ENCODE measurements around the gene FLAD1.

The FLAD1 gene

DNA sequence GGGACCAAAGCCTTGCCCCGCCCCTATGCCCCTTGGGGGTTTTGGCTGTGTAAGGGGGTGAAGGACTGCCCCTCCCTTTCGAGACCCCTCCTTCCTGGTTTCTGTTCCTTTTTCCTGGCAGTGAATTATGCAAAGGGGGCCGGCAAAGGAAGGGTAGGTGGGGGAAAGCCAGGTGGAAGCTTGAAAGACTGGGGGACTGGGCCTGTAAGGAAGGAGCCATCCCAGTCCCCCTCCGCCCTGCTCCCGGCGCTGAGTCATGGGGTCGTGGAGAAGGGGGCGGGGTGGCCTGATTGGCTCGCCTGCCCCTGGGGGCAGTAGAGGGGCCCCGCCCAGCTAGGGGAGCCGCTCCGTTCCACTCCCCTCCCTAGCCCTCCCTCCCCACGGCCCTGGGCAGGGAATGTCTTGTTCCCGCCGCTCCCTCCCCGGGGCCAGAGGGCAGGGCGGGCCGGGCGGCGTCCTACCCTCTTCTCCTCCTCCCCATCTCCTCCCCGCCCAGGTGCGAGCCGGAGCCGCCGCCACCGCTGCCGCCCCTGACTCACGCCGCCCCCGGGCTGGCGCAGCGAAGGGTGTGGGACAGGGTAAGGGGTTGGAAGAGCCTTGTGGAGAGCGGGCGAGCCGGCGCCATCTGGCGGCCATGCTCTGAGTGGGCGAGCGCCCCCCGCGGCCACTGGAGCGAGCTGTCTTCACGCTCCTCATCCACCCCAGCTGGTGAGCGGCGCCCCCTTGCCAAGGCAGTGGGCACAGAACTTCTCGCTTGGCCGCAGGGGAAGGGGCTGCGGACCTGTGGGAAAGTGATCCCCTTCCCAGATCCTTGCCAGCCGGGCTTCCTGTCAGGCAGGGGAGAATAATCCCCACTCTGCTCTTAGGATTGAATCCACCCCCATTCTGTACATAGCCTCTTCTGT lies 34.1 kb downstream of the FLAD1 start:
- Histone ChIP-seq H3K27ac (ENCODE audit: low read length) (peak overlapping the region; percentile 45), H3K9ac (ENCODE audit: low read depth, low read length) (peak overlapping the region; percentile 72; the same call in 1 of the 2 replicates), H3K4me3 (ENCODE audit: low read length) (peak overlapping the region; percentile 59; the same call in 1 of the 2 replicates), H3K9me3 (ENCODE audit: insufficient read depth, low read depth, low read length) (no peaks in the 10 kb centered on the region), H3K27me3 (ENCODE audit: insufficient read depth, low read length) (no peaks in the 10 kb centered on the region), H3K36me3 (ENCODE audit: insufficient read depth, low read depth, low read length) (peaks cover 29% of the 10 kb centered on the region), H3K4me1 (ENCODE audit: insufficient read depth, low read length) (peaks cover 13% of the 10 kb centered on the region; the same call in 1 of the 2 replicates)

DNA sequence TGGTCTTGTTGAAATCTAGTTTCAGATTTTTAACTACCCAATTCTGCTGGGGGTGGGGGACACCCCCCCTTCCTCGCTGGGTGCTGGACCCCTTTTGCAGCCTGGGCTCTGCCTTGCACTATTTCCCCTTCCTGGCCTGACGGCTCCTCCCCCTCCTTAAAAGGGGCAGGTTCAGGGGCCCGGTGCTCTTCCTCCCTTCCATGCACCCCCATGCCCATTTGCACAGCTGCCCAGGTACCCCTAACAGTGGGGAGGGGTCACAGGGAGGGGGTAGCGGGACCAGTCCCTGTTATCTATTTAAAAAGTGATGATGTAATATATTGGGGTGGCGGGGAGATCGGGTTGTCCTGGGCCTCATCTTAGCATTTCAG lies 34.8 kb downstream of the FLAD1 start:
- Histone ChIP-seq H3K36me3 (ENCODE audit: insufficient read depth, low read depth, low read length) (peaks cover 29% of the 10 kb centered on the region), H3K4me1 (ENCODE audit: insufficient read depth, low read length) (peaks cover 9% of the 10 kb centered on the region; the same call in 1 of the 2 replicates), H3K27me3 (ENCODE audit: insufficient read depth, low read length) (no peaks in the 10 kb centered on the region), H3K4me3 (ENCODE audit: low read length) (peak overlapping the region; percentile 59; the same call in 1 of the 2 replicates), H3K27ac (ENCODE audit: low read length) (no peak overlapping the region), H3K9me3 (ENCODE audit: insufficient read depth, low read depth, low read length) (no peaks in the 10 kb centered on the region), H3K9ac (ENCODE audit: low read depth, low read length) (peak overlapping the region; percentile 45; the same call in 1 of the 2 replicates)

DNA sequence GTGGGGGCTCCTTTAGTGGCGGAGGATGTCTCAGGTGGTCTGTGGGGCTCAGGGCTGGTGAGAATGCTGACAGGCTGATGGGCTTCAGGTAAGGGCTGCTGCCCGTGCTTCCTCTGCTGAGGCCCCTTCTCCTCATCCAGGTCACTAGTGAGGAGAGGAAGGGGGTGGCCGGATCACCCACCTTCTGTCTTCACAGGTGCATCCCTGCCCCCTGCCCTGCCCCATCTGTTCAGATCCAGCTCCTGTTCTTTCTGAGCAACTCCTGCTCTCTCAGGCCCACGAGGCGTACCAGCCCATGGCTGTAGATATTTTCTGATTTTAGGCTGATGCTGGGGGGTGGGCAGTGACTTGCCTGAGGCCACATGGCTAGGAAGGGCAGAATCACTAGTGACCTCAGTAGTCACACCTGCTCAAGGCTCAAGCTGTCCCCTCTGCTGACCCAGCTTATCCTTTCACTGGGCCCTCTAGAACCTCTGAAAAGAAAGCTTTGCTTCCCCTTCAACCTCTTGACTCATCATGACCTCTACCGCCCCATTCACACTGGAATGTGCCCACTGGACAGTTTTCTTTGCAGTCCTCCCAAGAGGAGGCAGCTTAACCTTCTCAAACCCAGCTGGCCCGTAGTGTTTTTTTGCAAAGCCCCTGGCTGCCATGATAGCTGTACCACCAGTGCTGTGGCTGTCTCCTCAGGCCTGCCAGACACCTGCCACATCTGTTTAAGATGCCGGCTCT lies 35.6 kb downstream of the FLAD1 start:
- peaks cover 9% of the 10 kb centered on the region; the same call in 1 of the 2 replicates for H3K4me1 ChIP-seq (ENCODE audit: insufficient read depth, low read length)
- no peak overlapping the region for H3K27ac ChIP-seq (ENCODE audit: low read length)

DNA sequence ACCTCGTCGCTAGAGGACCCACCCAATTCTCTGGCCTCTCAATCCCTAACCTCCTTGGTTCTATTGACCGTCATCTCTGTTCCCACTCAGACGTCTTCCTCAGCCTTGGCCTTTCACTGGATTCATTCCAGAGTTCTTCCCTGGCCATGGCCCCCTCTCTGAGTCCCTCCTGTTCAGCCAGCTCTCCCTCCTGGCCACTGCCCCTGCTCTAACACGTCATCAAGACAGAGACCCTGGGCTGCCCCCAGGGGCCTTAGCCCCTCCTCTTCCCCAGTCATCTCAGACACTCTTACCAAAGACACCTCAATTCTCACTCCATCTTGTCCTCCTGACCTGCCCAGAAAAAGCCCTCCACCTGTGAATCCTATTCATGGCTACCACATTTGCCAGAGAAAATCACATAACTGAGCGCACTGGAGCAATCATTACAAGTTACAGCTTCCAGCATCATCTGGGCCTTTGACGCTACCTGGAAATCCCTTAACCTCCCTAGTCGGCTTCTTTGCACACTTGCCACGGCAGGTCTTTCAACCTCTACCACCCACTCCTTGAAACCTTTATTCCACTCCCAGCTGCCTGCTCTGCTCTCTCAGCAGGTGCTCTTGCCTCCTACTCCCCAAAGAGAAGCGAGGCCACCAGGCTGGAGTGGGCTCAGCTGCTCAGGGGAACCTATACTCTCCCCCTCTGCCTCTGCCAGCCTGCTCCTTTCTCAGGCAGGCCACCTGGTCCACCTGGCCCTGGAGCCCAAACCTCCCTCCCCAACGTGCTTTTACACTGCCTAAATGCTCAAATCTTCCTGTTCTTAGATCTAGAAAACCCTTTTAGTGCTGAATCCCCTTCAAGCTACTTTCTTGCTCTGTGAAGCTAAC lies 36.5 kb downstream of the FLAD1 start:
- peaks cover 9% of the 10 kb centered on the region; the same call in 1 of the 2 replicates for H3K4me1 ChIP-seq (ENCODE audit: insufficient read depth, low read length)
- H3K27ac ChIP-seq (ENCODE audit: low read length): no peak overlapping the region
- H3K27me3 ChIP-seq (ENCODE audit: insufficient read depth, low read length): no peaks in the 10 kb centered on the region
- no peak overlapping the region for H3K9ac ChIP-seq (ENCODE audit: low read depth, low read length)
- no peak overlapping the region for H3K4me3 ChIP-seq (ENCODE audit: low read length)
- no peaks in the 10 kb centered on the region for H3K9me3 ChIP-seq (ENCODE audit: insufficient read depth, low read depth, low read length)
- peaks cover 20% of the 10 kb centered on the region; the same call in 1 of the 2 replicates for H3K36me3 ChIP-seq (ENCODE audit: insufficient read depth, low read depth, low read length)

More for the DNA sequence above, 35.6 kb downstream of the FLAD1 start:
- no peak overlapping the region for H3K9ac ChIP-seq (ENCODE audit: low read depth, low read length)
- peaks cover 28% of the 10 kb centered on the region for H3K36me3 ChIP-seq (ENCODE audit: insufficient read depth, low read depth, low read length)
- H3K4me3 ChIP-seq (ENCODE audit: low read length): no peak overlapping the region
- H3K27me3 ChIP-seq (ENCODE audit: insufficient read depth, low read length): no peaks in the 10 kb centered on the region
- H3K9me3 ChIP-seq (ENCODE audit: insufficient read depth, low read depth, low read length): no peaks in the 10 kb centered on the region

DNA sequence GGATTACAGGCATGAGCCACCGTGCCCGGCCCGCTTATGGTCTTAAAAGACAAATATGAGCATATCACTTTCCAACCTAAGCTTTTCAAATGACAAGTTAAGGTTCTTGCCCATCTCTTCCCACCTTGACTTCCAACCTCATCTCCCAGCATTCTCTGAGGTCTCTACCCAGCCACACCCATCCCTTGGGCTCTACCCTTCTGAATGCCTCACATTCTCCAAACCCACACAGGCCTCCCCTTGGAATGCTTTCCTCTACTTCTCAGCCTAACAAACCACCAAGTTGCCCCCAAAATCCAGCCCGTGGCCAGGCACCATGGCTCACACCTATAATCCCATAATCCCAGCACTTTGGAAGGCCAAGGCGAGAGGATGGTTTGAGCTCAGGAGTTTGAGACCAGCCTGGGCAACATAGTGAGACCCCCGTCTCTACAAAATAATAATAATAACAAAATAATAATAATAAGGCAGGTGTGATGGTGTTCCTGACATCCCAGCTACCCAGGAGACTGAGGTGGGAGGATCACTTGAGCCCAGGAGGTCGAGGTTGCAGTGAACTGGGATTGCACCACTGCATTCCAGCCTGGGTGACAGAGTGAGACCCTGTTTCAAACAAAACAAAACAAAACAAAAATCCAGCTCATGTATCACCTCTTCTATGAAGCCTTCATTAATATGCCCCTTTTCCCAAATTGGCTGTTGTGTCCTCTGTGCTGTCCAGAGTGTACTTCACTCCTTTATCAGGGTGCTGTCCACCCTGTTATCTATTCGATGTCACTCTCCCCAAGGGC lies 39.2 kb downstream of the FLAD1 start:
- H3K4me1 ChIP-seq (ENCODE audit: insufficient read depth, low read length): peaks cover 4% of the 10 kb centered on the region; the same call in 1 of the 2 replicates

DNA sequence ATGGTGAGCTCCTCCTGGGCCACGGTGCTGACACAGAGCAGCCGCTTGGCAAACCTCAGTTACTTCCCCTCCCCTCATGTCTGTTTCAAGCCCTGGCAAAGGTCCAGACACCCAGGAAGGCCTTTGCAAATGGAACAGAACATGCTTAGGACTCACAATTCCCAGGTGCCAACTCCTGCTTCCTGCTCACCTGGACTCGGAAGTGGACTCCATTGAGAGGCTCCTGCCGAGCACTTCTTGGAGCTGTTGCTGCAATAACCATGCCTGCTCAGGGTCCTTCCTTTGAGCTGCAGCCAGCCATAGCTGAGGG lies 39.7 kb downstream of the FLAD1 start:
- H3K4me1 ChIP-seq (ENCODE audit: insufficient read depth, low read length): peaks cover 2% of the 10 kb centered on the region; the same call in 1 of the 2 replicates

More for the DNA sequence above, 39.2 kb downstream of the FLAD1 start:
- H3K27me3 ChIP-seq (ENCODE audit: insufficient read depth, low read length): no peaks in the 10 kb centered on the region
- H3K9me3 ChIP-seq (ENCODE audit: insufficient read depth, low read depth, low read length): no peaks in the 10 kb centered on the region
- no peak overlapping the region for H3K4me3 ChIP-seq (ENCODE audit: low read length)
- no peak overlapping the region for H3K9ac ChIP-seq (ENCODE audit: low read depth, low read length)
- no peaks in the 10 kb centered on the region for H3K36me3 ChIP-seq (ENCODE audit: insufficient read depth, low read depth, low read length)
- no peak overlapping the region for H3K27ac ChIP-seq (ENCODE audit: low read length)

GRCh38 chr1:155023627-155024026 lies 40.5 kb downstream of the FLAD1 start:
- H3K27me3 ChIP-seq (ENCODE audit: insufficient read depth, low read length): no peaks in the 10 kb centered on the region
- no peaks in the 10 kb centered on the region for H3K4me1 ChIP-seq (ENCODE audit: insufficient read depth, low read length)
- no peak overlapping the region for H3K4me3 ChIP-seq (ENCODE audit: low read length)
- H3K36me3 ChIP-seq (ENCODE audit: insufficient read depth, low read depth, low read length): no peaks in the 10 kb centered on the region
- H3K27ac ChIP-seq (ENCODE audit: low read length): no peak overlapping the region
- no peaks in the 10 kb centered on the region for H3K9me3 ChIP-seq (ENCODE audit: insufficient read depth, low read depth, low read length)
- no peak overlapping the region for H3K9ac ChIP-seq (ENCODE audit: low read depth, low read length)

More for the DNA sequence above, 39.7 kb downstream of the FLAD1 start:
- no peaks in the 10 kb centered on the region for H3K36me3 ChIP-seq (ENCODE audit: insufficient read depth, low read depth, low read length)
- H3K27ac ChIP-seq (ENCODE audit: low read length): no peak overlapping the region
- no peaks in the 10 kb centered on the region for H3K9me3 ChIP-seq (ENCODE audit: insufficient read depth, low read depth, low read length)
- H3K27me3 ChIP-seq (ENCODE audit: insufficient read depth, low read length): no peaks in the 10 kb centered on the region
- no peak overlapping the region for H3K9ac ChIP-seq (ENCODE audit: low read depth, low read length)
- no peak overlapping the region for H3K4me3 ChIP-seq (ENCODE audit: low read length)

- Histone ChIP-seq H3K4me1 (ENCODE audit: insufficient read depth, low read length) (no peaks in the 10 kb centered on the region), H3K27me3 (ENCODE audit: insufficient read depth, low read length) (no peaks in the 10 kb centered on the region), H3K9me3 (ENCODE audit: insufficient read depth, low read depth, low read length) (no peaks in the 10 kb centered on the region), H3K4me3 (ENCODE audit: low read length) (no peak overlapping the region), H3K36me3 (ENCODE audit: insufficient read depth, low read depth, low read length) (no peaks in the 10 kb centered on the region), H3K9ac (ENCODE audit: low read depth, low read length) (no peak overlapping the region), H3K27ac (ENCODE audit: low read length) (no peak overlapping the region)
Observed at GRCh38 chr1:155024315-155024714, 41.2 kb downstream of the FLAD1 start.

DNA sequence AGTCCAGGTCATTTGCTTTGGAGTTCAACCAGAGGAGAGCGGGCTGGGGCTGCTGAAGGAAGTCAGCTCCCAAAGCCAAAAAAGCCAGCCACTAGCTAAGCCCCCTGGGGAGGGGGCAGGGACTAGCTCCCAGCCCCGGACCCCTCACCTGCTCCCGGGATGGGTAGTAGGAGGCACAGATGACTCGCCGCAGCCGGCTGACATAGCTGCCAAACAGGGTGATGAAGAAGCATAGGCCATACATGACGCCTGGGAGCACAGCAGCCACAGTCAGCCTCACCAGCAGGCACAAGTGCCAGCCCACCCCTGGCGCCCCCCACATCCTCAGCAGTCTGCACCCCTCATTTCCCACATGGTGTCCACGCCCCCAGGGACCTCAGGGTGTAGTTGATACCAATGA lies 43.0 kb downstream of the FLAD1 start:
- Histone ChIP-seq H3K27ac (ENCODE audit: low read length) (no peak overlapping the region), H3K36me3 (ENCODE audit: insufficient read depth, low read depth, low read length) (no peaks in the 10 kb centered on the region), H3K9ac (ENCODE audit: low read depth, low read length) (no peak overlapping the region), H3K4me1 (ENCODE audit: insufficient read depth, low read length) (no peaks in the 10 kb centered on the region), H3K27me3 (ENCODE audit: insufficient read depth, low read length) (no peaks in the 10 kb centered on the region), H3K9me3 (ENCODE audit: insufficient read depth, low read depth, low read length) (no peaks in the 10 kb centered on the region), H3K4me3 (ENCODE audit: low read length) (no peak overlapping the region)

DNA sequence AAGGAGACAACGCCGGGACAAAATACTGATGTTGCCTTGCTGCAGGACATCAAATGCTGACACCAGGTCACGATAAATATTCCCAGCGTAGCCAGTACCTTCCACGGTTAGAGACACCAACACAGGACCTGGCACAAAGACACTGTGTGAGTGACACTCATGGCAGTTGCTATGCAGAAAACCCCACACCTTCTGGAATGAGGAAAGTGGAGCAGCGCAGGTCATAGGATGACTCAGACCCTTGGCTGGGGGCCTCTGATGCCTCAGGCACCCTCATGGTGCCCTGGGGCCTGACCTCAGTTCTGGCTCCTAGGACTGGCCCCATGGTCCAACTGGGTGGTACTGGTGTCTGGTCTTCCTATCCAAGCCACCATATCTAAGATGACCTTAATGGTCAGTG lies 43.4 kb downstream of the FLAD1 start:
- no peaks in the 10 kb centered on the region for H3K9me3 ChIP-seq (ENCODE audit: insufficient read depth, low read depth, low read length)
- no peak overlapping the region for H3K9ac ChIP-seq (ENCODE audit: low read depth, low read length)
- no peak overlapping the region for H3K4me3 ChIP-seq (ENCODE audit: low read length)
- no peaks in the 10 kb centered on the region for H3K4me1 ChIP-seq (ENCODE audit: insufficient read depth, low read length)
- H3K36me3 ChIP-seq (ENCODE audit: insufficient read depth, low read depth, low read length): no peaks in the 10 kb centered on the region
- no peak overlapping the region for H3K27ac ChIP-seq (ENCODE audit: low read length)
- H3K27me3 ChIP-seq (ENCODE audit: insufficient read depth, low read length): no peaks in the 10 kb centered on the region

Data from iPS-20b (cell line).